ENCODE measurements around the gene HTR1E. TPM values are rescaled to one million over a fixed set of nuclear protein-coding genes. Genes with fewer than 3 reads are reported as not detected.
A peak's percentile ranks its signal among the peaks of the same experiment; 100 is the strongest.
"Not testable (repeated sequence)": the region's sequence is repeated elsewhere in the genome, so short reads cannot be mapped to it uniquely, and the experiment has no call there.

HTR1E gene, protein sequence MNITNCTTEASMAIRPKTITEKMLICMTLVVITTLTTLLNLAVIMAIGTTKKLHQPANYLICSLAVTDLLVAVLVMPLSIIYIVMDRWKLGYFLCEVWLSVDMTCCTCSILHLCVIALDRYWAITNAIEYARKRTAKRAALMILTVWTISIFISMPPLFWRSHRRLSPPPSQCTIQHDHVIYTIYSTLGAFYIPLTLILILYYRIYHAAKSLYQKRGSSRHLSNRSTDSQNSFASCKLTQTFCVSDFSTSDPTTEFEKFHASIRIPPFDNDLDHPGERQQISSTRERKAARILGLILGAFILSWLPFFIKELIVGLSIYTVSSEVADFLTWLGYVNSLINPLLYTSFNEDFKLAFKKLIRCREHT
- total RNA-seq (not detected), polyA plus RNA-seq (not detected)
- long read RNA-seq, donor 1 = 0 reads
- long read RNA-seq, donor 2 = 0 reads
- long read RNA-seq, donor 3 = 0 reads
- long read RNA-seq, donor 4 = 0 reads
- long read RNA-seq, donor 5 = 0 reads

- WGBS, 2 donors = 4 to 5% methylated on average over 54 to 55 of the region's 55 CpGs
- no peak within 1 kb of the TSS for H3K27ac ChIP-seq (ENCODE audit: low read depth in 1 of 2, low read length in 1 of 2)
- H3K27me3 ChIP-seq (ENCODE audit: control insufficient read depth in 3 of 3, insufficient read depth in 3 of 3, low read length in 2 of 3) = peaks cover 0 to 5% (median 5%) of the 10 kb centered on the region in 3 donors
- DNase-seq (peak; percentile 65 to 75 (median 68)), ATAC-seq (ENCODE audit: insufficient read depth, low FRiP score) (peak; percentile 38)
- H3K4me1 ChIP-seq (ENCODE audit: control insufficient read depth in 5 of 5, insufficient read depth in 5 of 5, low read length in 5 of 5) = peaks cover 0 to 6% (median 0%) of the 10 kb centered on the region in 5 donors
- H3K4me3 ChIP-seq = no peak within 1 kb of the TSS
- no peak for TF ChIP-seq CTCF (IDR thresholded peaks at IDR 0.05; ENCODE audit: control extremely low read depth, extremely low read depth)
- H3K9ac ChIP-seq (ENCODE audit: insufficient read depth in 1 of 2, low read length in 2 of 2) = peak within 1 kb of the TSS in 1 of 2 donors; percentile 76
- H3K36me3 ChIP-seq (ENCODE audit: control insufficient read depth in 4 of 4, insufficient read depth in 4 of 4, low read length in 4 of 4) = no peaks in the 10 kb centered on the region
- no peaks in the 10 kb centered on the region for H3K9me3 ChIP-seq (ENCODE audit: control insufficient read depth in 4 of 4, insufficient read depth in 3 of 4, low read length in 3 of 4)
Observed at GRCh38 chr6:86937219-86938079, at the start of gene HTR1E. HTR1E (plus strand) TSS chr6:86937528; CDS start chr6:87015335, 77,807 bp downstream.

- DNase-seq (no peak), ATAC-seq (ENCODE audit: insufficient read depth, low FRiP score) (no peak)
- Histone ChIP-seq H3K4me3 (no peak overlapping the region), H3K9ac (ENCODE audit: insufficient read depth in 1 of 2, low read length in 2 of 2) (no peak overlapping the region), H3K27ac (ENCODE audit: low read depth in 1 of 2, low read length in 1 of 2) (no peak overlapping the region), H3K36me3 (ENCODE audit: control insufficient read depth in 4 of 4, insufficient read depth in 4 of 4, low read length in 4 of 4) (no peaks in the 10 kb centered on the region), H3K9me3 (ENCODE audit: control insufficient read depth in 4 of 4, insufficient read depth in 3 of 4, low read length in 3 of 4) (peaks cover 0 to 5% (median 2%) of the 10 kb centered on the region in 4 donors), H3K4me1 (ENCODE audit: control insufficient read depth in 5 of 5, insufficient read depth in 5 of 5, low read length in 5 of 5) (no peaks in the 10 kb centered on the region), H3K27me3 (ENCODE audit: control insufficient read depth in 3 of 3, insufficient read depth in 3 of 3, low read length in 2 of 3) (no peaks in the 10 kb centered on the region)
- WGBS, 2 donors = 46 to 54% methylated on average over 4 of the region's 4 CpGs
- TF ChIP-seq CTCF (IDR thresholded peaks at IDR 0.05; ENCODE audit: control extremely low read depth, extremely low read depth) = no peak
Observed at GRCh38 chr6:86888301-86888700, 49.0 kb upstream of the HTR1E start.

- H3K4me3 ChIP-seq = not testable (repeated sequence)
Observed at GRCh38 chr6:86897265-86897664, 40.1 kb upstream of the HTR1E start.

GRCh38 chr6:86913795-86914194 lies 23.5 kb upstream of the HTR1E start:
- WGBS, 2 donors = 69 to 86% methylated on average over 2 of the region's 2 CpGs
- Histone ChIP-seq H3K4me1 (ENCODE audit: control insufficient read depth in 5 of 5, insufficient read depth in 5 of 5, low read length in 5 of 5) (no peaks in the 10 kb centered on the region), H3K9me3 (ENCODE audit: control insufficient read depth in 4 of 4, insufficient read depth in 3 of 4, low read length in 3 of 4) (peaks cover 0 to 6% (median 0%) of the 10 kb centered on the region in 4 donors), H3K36me3 (ENCODE audit: control insufficient read depth in 4 of 4, insufficient read depth in 4 of 4, low read length in 4 of 4) (no peaks in the 10 kb centered on the region), H3K9ac (ENCODE audit: insufficient read depth in 1 of 2, low read length in 2 of 2) (no peak overlapping the region), H3K4me3 (no peak overlapping the region), H3K27ac (ENCODE audit: low read depth in 1 of 2, low read length in 1 of 2) (no peak overlapping the region), H3K27me3 (ENCODE audit: control insufficient read depth in 3 of 3, insufficient read depth in 3 of 3, low read length in 2 of 3) (no peaks in the 10 kb centered on the region)
- ATAC-seq (ENCODE audit: insufficient read depth, low FRiP score) (no peak), DNase-seq (no peak)
- TF ChIP-seq CTCF (IDR thresholded peaks at IDR 0.05; ENCODE audit: control extremely low read depth, extremely low read depth) = no peak

More at GRCh38 chr6:86897265-86897664, 40.1 kb upstream of the HTR1E start:
- not testable (repeated sequence) for H3K27ac ChIP-seq (ENCODE audit: low read depth in 1 of 2, low read length in 1 of 2); H3K9me3 ChIP-seq (ENCODE audit: control insufficient read depth in 4 of 4, insufficient read depth in 3 of 4, low read length in 3 of 4); H3K4me1 ChIP-seq (ENCODE audit: control insufficient read depth in 5 of 5, insufficient read depth in 5 of 5, low read length in 5 of 5); DNase-seq; H3K9ac ChIP-seq (ENCODE audit: insufficient read depth in 1 of 2, low read length in 2 of 2); H3K27me3 ChIP-seq (ENCODE audit: control insufficient read depth in 3 of 3, insufficient read depth in 3 of 3, low read length in 2 of 3); H3K36me3 ChIP-seq (ENCODE audit: control insufficient read depth in 4 of 4, insufficient read depth in 4 of 4, low read length in 4 of 4); ATAC-seq (ENCODE audit: insufficient read depth, low FRiP score)
- 93 to 99% methylated on average over 8 of the region's 8 CpGs for WGBS, 2 donors

Data from lung (tissue), 16 donors.